GM12891 (cell line): Measurements from ENCODE around the gene SIK2.

Experiments
- POLR2A ChIP-seq: IDR thresholded peaks from 2 replicates; pipeline ENCODE4 v1.6.1; 2011; ENCODE audit warnings: low read depth, low read length, control low read depth
- POLR2AphosphoS5 ChIP-seq: IDR thresholded peaks from 2 replicates; pipeline ENCODE4 v1.6.1; 2011; ENCODE audit warnings: low read depth, low read length, control low read depth
- POU2F2 ChIP-seq: IDR thresholded peaks from 2 replicates; pipeline ENCODE4 v1.6.1; 2011; ENCODE audit warnings: low read depth, mild to moderate bottlenecking, control low read depth, low read length, moderate library complexity
- SPI1 ChIP-seq: IDR thresholded peaks from 2 replicates; pipeline ENCODE4 v1.6.1; 2011; ENCODE audit warnings: low read depth, low read length, control low read depth
- TAF1 ChIP-seq: IDR thresholded peaks from 2 replicates; pipeline ENCODE4 v1.6.1; 2011; ENCODE audit warnings: low read depth, low read length, control low read depth

GRCh38 chr11:111733611-111734088, 131.4 kb downstream of the SIK2 start:
- TF ChIP-seq TAF1 (no peak), POU2F2 (no peak; the same call in 1 of the 2 replicates), SPI1 (no peak), POLR2A (no peak), POLR2AphosphoS5 (no peak)
